ENCODE data around the gene C2orf76.
"Not testable (repeated sequence)": the region's sequence is repeated elsewhere in the genome, so short reads cannot be mapped to it uniquely, and the experiment has no call there.

The C2orf76 gene

GRCh38 chr2:119377294-119377992, 10.8 kb upstream of the C2orf76 start:
- no peak for DNase-seq

- no peak for DNase-seq
Measured at GRCh38 chr2:119376810-119377209, 10.2 kb upstream of the C2orf76 start.

GRCh38 chr2:119376406-119376805, 9.8 kb upstream of the C2orf76 start:
- not testable (repeated sequence) for DNase-seq

- DNase-seq, result not testable (repeated sequence)
Measured at GRCh38 chr2:119373907-119374745, 7.5 kb upstream of the C2orf76 start.

- no peak for DNase-seq
Measured at GRCh38 chr2:119372778-119373568, 6.3 kb upstream of the C2orf76 start.

- no peak for DNase-seq
Measured at GRCh38 chr2:119371111-119371510, 4.5 kb upstream of the C2orf76 start.

- no peak for DNase-seq
Measured at GRCh38 chr2:119369845-119370244, 3.2 kb upstream of the C2orf76 start.

- DNase-seq, result no peak
Measured at GRCh38 chr2:119367472-119368099, 952 bp upstream of the C2orf76 start.

- no peak for DNase-seq
Measured at GRCh38 chr2:119366161-119366648, 429 bp downstream of the C2orf76 start.

GRCh38 chr2:119365436-119365835, 1.2 kb downstream of the C2orf76 start:
- no peak for DNase-seq

GRCh38 chr2:119364798-119365197, 1.8 kb downstream of the C2orf76 start:
- DNase-seq, result no peak

GRCh38 chr2:119360423-119360966, 6.1 kb downstream of the C2orf76 start:
- no peak for DNase-seq

- no peak for DNase-seq
Measured at GRCh38 chr2:119359774-119360173, 6.9 kb downstream of the C2orf76 start.

GRCh38 chr2:119354860-119355259, 11.8 kb downstream of the C2orf76 start:
- DNase-seq, result no peak

- no peak for DNase-seq
Measured at GRCh38 chr2:119352357-119352756, 14.3 kb downstream of the C2orf76 start.

- DNase-seq, result no peak
Measured at GRCh38 chr2:119350311-119350998, 16.2 kb downstream of the C2orf76 start.

- no peak for DNase-seq
Measured at GRCh38 chr2:119349289-119349688, 17.3 kb downstream of the C2orf76 start.

- no peak for DNase-seq
Measured at GRCh38 chr2:119341684-119342083, 24.9 kb downstream of the C2orf76 start.

GRCh38 chr2:119339562-119339923, 27.1 kb downstream of the C2orf76 start:
- DNase-seq, result no peak

GRCh38 chr2:119338826-119339561, 27.6 kb downstream of the C2orf76 start:
- DNase-seq, result peak; percentile 15

GRCh38 chr2:119338272-119338671, 28.4 kb downstream of the C2orf76 start:
- no peak for DNase-seq
